Heart right ventricle (tissue), 16 donors: ENCODE measurements around the gene AQP7. TPM values are rescaled to one million over a fixed set of nuclear protein-coding genes. Genes with fewer than 3 reads are reported as not detected.
"Not testable (repeated sequence)": the region's sequence is repeated elsewhere in the genome, so short reads cannot be mapped to it uniquely, and the experiment has no call there.

ENCODE experiments used
- ATAC-seq, 8 donors: fragments of 200-7000 bp; cut with Tn5 transposase; one replicate each; pipeline ENCODE4 v1.9.1; 2020; ENCODE audit warnings: mild to moderate bottlenecking in 8 of 8, moderate library complexity in 8 of 8, moderate number of reproducible peaks in 1 of 8
- DNase-seq, 2 donors: peaks; one replicate each; pipeline ENCODE4 v3.0.0-alpha.2; 2020
- H3K27ac ChIP-seq, 10 donors: fragments of 200-600 bp; sonication (generic) in 2 of 10; one replicate each; pipeline versions ENCODE4 v1.5.0 to v1.8.0; 2020 to 2022; ENCODE audit warnings: mild to moderate bottlenecking in 3 of 10
- H3K27me3 ChIP-seq, 7 donors: fragments of 200-600 bp; one replicate each; pipeline ENCODE4 v1.8.0; 2021 to 2022; ENCODE audit warnings: mild to moderate bottlenecking in 2 of 7
- H3K36me3 ChIP-seq, 9 donors: fragments of 200-600 bp; sonication (generic) in 1 of 9; one replicate each; pipeline versions ENCODE4 v1.5.0 to v1.8.0; 2020 to 2022; ENCODE audit warnings: mild to moderate bottlenecking in 2 of 9
- H3K4me1 ChIP-seq, 9 donors: fragments of 200-600 bp; sonication (generic) in 1 of 9; one replicate each; pipeline versions ENCODE4 v1.5.0 to v1.8.0; 2020 to 2022; ENCODE audit warnings: mild to moderate bottlenecking in 4 of 9
- H3K4me3 ChIP-seq, 10 donors: fragments of 200-600 bp; sonication (generic) in 2 of 10; one replicate each; pipeline versions ENCODE4 v1.5.0 to v1.8.0; 2020 to 2022; ENCODE audit warnings: mild to moderate bottlenecking in 7 of 10, moderate library complexity in 2 of 10
- H3K9me3 ChIP-seq, 11 donors: fragments of 200-600 bp in 10 of 11; sonication (generic) in 2 of 11; one replicate each; pipeline versions ENCODE4 v1.5.0 to v1.8.0; 2013 to 2022; ENCODE audit warnings: mild to moderate bottlenecking in 2 of 11, control low read depth in 1 of 11, moderate library complexity in 1 of 11
- CTCF ChIP-seq, 9 donors: fragments of 200-600 bp; sonication (generic) in 2 of 9; IDR thresholded peaks; one replicate each; pipeline versions ENCODE4 v1.5.0 to v1.8.0; 2021 to 2022; ENCODE audit warnings: antibody characterized with exemption in 9 of 9, mild to moderate bottlenecking in 5 of 9, moderate library complexity in 1 of 9
- WGBS, 2 donors: extraction: QIAGEN DNeasy Blood & Tissue Kit; methylation state at CpG; one replicate each; pipeline ENCODE4 v1.1.7; 2013; ENCODE audit warnings: inconsistent platforms in 1 of 2; 5-methylcytosine and 5-hydroxymethylcytosine counted together
- intact Hi-C, 10 donors: fragments of 100-400 bp; cut with DNase I; formaldehyde crosslinking; loops; one replicate each; pipeline versions ENCODE4 v1.11.1 to v1.14.2; 2022
- polyA plus RNA-seq, 2 donors: library from polyadenylated mRNA; stranded (reverse); fragments of 200-250 nt; gene quantifications; one replicate each; pipeline ENCODE4 v1.2.3, GENCODE V29; 2013
- total RNA-seq, 10 donors: library from RNA; stranded (reverse); fragmentation: NEBNext Ultra II Directional in 3 of 10; extraction: Animal tissue kit (Norgen Biotek cat#: 25700) in 3 of 10; gene quantifications; one replicate each; pipeline versions ENCODE4 v1.2.1 to v1.2.4, GENCODE V29; 2021 to 2023
- donor health status: Arrhythmogenic right ventricular cardiomyopathy.
- donor health status: ischemic (EF 13 %, LVEDD 7.1; RV severe dilation, severe dysfunction).
- donor health status: healthy with polysubstance abuse.
- donor health status: DM: no; HTN: yes; CAD: no.
- donor health status: DM: no; HTN: no; CAD: no.
- donor health status: ischemic (EF 25% LVEDD 6.9; RV normal size, moderate dysfunction).
- donor health status: ischemic (EF 25% LVEDD 5.7; RV mildly dilated, moderate dysfunction).
- donor health status: healthy.
- donor health status: DM: yes; HTN: yes; CAD: no.
- donor health status: Ischemic cardiomyopathy.
- donor health status: ischemic (EF 35%, LVEDD 5.7; RV mildly dilated, moderate dysfunction).
- donor health status: nonischemic (EF 11% LVEDD 7.7; RV severe dilation, severe dysfunction).
- donor health status: DM: yes; HTN: yes; CAD: no.
- donor health status: PGD.
- donor health status: ischemic (EF 29% LVEDD 5.4; RV normal size, mild dysfunction).
- donor health status: nonischemic (EF 23%, LVEDD 6.1; RV moderate dilation, normal function).

AQP7 gene
- total and polyA plus RNA-seq, 12 donors, result 28.2 to 255 (median 133) TPM

DNA sequence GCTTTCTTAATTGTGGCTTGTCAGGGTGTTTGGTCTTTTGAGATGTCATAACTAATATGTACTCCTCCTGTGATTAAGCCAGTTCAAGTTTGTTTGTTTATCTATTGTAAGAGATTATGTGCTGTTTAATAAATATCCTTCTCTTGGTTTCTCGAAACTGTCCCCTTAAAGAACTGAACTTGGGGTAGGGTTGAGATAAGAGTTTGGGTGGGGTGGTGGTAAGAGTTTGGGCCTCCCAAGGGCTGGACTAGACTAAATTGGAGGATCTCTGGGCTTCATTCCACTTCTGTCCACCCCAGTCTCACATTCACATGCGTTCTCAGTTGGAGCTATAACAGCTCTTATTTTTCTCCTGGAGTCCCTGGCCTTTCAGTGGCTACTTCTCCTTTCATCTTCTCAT, 38.2 kb downstream of the AQP7 start:
- 94% methylated on average over 2 of the region's 2 CpGs for WGBS, 2 donors
- Histone ChIP-seq H3K36me3 (peaks cover 0 to 97% (median 35%) of the 10 kb centered on the region in 9 donors), H3K9me3 (no peaks in the 10 kb centered on the region), H3K27me3 (no peaks in the 10 kb centered on the region), H3K4me3 (no peak overlapping the region), H3K4me1 (no peaks in the 10 kb centered on the region), H3K27ac (no peak overlapping the region)
- intact Hi-C loops, result no loop called here
- ATAC-seq, result no peak
- no peak for DNase-seq
- TF ChIP-seq CTCF (IDR thresholded peaks at IDR 0.05), result no peak

- intact Hi-C loops, result not testable (repeated sequence)
Observed at GRCh38 chr9:33358641-33359040, 43.7 kb downstream of the AQP7 start.

DNA sequence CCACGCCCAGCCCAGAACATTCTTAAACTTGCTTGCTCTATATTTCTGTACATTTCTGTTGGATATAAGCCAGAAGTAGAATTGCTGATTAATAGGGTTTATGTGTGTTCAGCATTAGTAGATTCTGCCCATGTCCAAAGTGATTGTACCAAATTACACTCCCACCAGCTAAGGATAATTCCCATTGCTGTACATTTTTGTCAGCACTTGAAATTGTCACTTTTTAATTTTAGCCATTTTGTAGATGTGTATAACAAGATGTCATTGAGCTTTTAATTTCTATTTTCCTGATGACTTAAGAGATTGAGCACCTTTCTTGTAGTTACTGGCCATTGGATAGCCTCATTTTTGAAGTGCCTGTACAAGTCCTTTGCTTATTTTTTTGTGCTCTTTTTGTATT, 46.4 kb downstream of the AQP7 start:
- H3K9me3 ChIP-seq, result no peaks in the 10 kb centered on the region
- DNase-seq (no peak), ATAC-seq (no peak)
- intact Hi-C loops, result no loop called here
- H3K27me3 ChIP-seq, result no peaks in the 10 kb centered on the region
- WGBS, 2 donors, result 100% methylated on average over 1 of the region's 1 CpG
- H3K4me1 ChIP-seq, result peaks cover 0 to 22% (median 9%) of the 10 kb centered on the region in 9 donors
- peaks cover 0 to 90% (median 0%) of the 10 kb centered on the region in 9 donors for H3K36me3 ChIP-seq
- no peak overlapping the region for H3K4me3 ChIP-seq
- TF ChIP-seq CTCF (IDR thresholded peaks at IDR 0.05), result no peak
- no peak overlapping the region for H3K27ac ChIP-seq

More at GRCh38 chr9:33358641-33359040, 43.7 kb downstream of the AQP7 start:
- not testable (repeated sequence) for H3K4me3 ChIP-seq, DNase-seq, H3K27me3 ChIP-seq, H3K27ac ChIP-seq, H3K9me3 ChIP-seq, ATAC-seq
- 98% methylated on average over 3 of the region's 3 CpGs for WGBS, 2 donors
- Histone ChIP-seq H3K36me3 (peaks cover 0 to 94% (median 5%) of the 10 kb centered on the region in 9 donors), H3K4me1 (peaks cover 0 to 15% (median 9%) of the 10 kb centered on the region in 9 donors)

DNA sequence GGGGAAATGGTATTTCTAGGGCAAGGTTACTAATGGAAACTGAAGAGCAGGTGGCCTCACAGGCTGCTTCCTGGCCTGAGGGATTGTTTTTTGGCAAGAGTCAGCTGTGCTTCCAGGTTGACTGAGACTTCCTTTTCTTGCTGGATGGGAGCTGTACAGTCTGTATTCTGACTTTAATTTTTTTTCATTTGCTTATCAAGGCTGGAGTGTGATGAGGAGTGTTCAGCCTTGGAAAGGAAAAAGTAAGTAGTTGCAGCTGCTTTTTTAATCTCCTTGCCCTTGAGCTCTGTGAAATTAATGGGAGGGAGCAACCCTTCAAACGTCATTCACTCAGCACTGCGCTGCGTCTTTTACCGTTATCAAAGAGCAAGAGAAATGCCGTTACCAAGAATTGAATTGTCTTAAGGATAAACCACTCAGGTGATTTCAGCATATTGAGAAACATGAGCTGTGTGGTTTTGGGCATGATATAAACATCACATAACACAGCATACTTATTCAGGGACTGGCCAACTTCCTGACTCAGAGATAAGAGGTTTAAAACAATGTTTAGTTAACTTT, 47.6 kb downstream of the AQP7 start:
- intact Hi-C loops, result loop anchor here in 1 of 10 donors (5.0 kb wide), 1 partner anchor 57 kb away; no protein-coding TSS in a partner anchor
- H3K27ac ChIP-seq, result peak overlapping the region in 5 of 10 donors; percentile 26 to 64 (median 39)

More for the DNA sequence above, 47.6 kb downstream of the AQP7 start:
- H3K27me3 ChIP-seq, result no peaks in the 10 kb centered on the region
- no peak overlapping the region for H3K4me3 ChIP-seq
- ATAC-seq (peak in 6 of 8 donors; percentile 48 to 90 (median 71)), DNase-seq (no peak)
- TF ChIP-seq CTCF (IDR thresholded peaks at IDR 0.05), result no peak
- no peaks in the 10 kb centered on the region for H3K9me3 ChIP-seq
- WGBS, 2 donors, result 36 to 44% methylated on average over 5 of the region's 5 CpGs
- peaks cover 0 to 89% (median 0%) of the 10 kb centered on the region in 9 donors for H3K36me3 ChIP-seq
- H3K4me1 ChIP-seq, result peaks cover 0 to 34% (median 13%) of the 10 kb centered on the region in 9 donors
